Neural cell (in vitro differentiated cells): ENCODE results near the gene TCF20.

Experiments used
- CTCF ChIP-seq: fragments of 450-650 bp; IDR thresholded peaks from 2 replicates; pipeline ENCODE4 v1.5.1; 2014; ENCODE audit warnings: antibody characterized with exemption, mild to moderate bottlenecking, moderate library complexity; ENCODE audit not compliant: poor library complexity, severe bottlenecking
- EZH2 ChIP-seq: fragments of 200-600, 300-800 bp; shearing (Covaris generic), sonication (generic); IDR thresholded peaks from 2 replicates; pipeline ENCODE4 v1.6.1; 2014; ENCODE audit warnings: antibody characterized with exemption, low read length, borderline replicate concordance, mild to moderate bottlenecking; ENCODE audit not compliant: insufficient read depth, poor library complexity, severe bottlenecking
- MXI1 ChIP-seq: fragments of 450-650 bp; conservative IDR thresholded peaks from 2 replicates; pipeline ENCODE4 v1.6.1; 2014; ENCODE audit warnings: antibody characterized with exemption, mild to moderate bottlenecking; ENCODE audit not compliant: poor library complexity, severe bottlenecking
- POLR2AphosphoS5 ChIP-seq: IDR thresholded peaks from 2 replicates; pipeline ENCODE4 v1.6.1; 2012
- RAD21 ChIP-seq: fragments of 450-650 bp; conservative IDR thresholded peaks from 2 replicates; pipeline ENCODE4 v1.6.1; 2014; ENCODE audit warnings: antibody characterized with exemption, mild to moderate bottlenecking, moderate library complexity
- SMC3 ChIP-seq: fragments of 450-650 bp; conservative IDR thresholded peaks from 2 replicates; pipeline ENCODE4 v1.6.1; 2014; ENCODE audit warnings: antibody characterized with exemption, mild to moderate bottlenecking, moderate library complexity; ENCODE audit not compliant: poor library complexity
- TAF1 ChIP-seq: IDR thresholded peaks from 2 replicates; pipeline ENCODE4 v1.6.1; 2012; ENCODE audit warnings: low read depth

- TF ChIP-seq SMC3 (no peak), CTCF (no peak), RAD21 (no peak), POLR2AphosphoS5 (no peak), EZH2 (no peak), MXI1 (no peak), TAF1 (no peak)
Observed at GRCh38 chr22:42231929-42232328, 38.5 kb downstream of the TCF20 start.
